Fibroblast of the aortic adventitia (primary cell): ENCODE data around the gene SKOR1. TPM values are rescaled to one million over a fixed set of nuclear protein-coding genes. Genes with fewer than 3 reads are reported as not detected.

Experiments
- DNase-seq: peaks from one replicate; pipeline ENCODE4 v3.0.0-alpha.2; 2010; ENCODE audit warnings: low read depth
- H3K4me3 ChIP-seq: 2 replicates; pipeline ENCODE4 v1.5.1; 2011; ENCODE audit warnings: low read depth, mild to moderate bottlenecking, control low read depth, low read length, moderate library complexity
- CTCF ChIP-seq: IDR thresholded peaks from 2 replicates; pipeline ENCODE4 v1.5.1; 2011; ENCODE audit warnings: mild to moderate bottlenecking, low read length, control low read depth, inconsistent platforms; ENCODE audit not compliant: insufficient read depth
- total RNA-seq: library from RNA; depleted of rRNA; stranded (reverse); fragments of >200 nt; gene quantifications from 2 replicates; pipeline ENCODE4 v1.2.3, GENCODE V29; 2012; ENCODE audit warnings: low replicate concordance

The SKOR1 gene
- total RNA-seq, 1 donor: 0.09 TPM

GRCh38 chr15:67813104-67813634, 12.1 kb upstream of the SKOR1 start:
- H3K4me3 ChIP-seq: no peak overlapping the region
- DNase-seq: no peak
- TF ChIP-seq CTCF: no peak

GRCh38 chr15:67815036-67815592, 10.2 kb upstream of the SKOR1 start:
- DNase-seq: no peak
- TF ChIP-seq CTCF: no peak
- H3K4me3 ChIP-seq: no peak overlapping the region

DNA sequence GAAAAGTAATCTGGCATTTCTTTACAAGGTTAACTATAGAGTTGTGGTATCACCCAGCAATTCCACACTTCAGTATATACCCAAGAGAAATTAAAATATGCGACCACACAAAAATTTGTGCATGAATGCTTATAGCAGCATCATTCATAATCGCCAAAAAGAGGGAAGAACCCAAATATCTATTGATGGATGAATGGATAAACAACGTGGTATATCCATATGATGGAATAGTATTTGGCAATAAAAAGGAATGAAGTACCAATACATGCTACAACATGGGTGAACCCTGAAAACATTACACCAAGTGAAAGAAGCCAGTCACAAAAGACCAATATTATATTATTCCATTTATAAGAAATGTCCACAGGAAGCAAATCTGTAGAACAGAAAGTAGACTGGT, 8.6 kb upstream of the SKOR1 start:
- H3K4me3 ChIP-seq: no peak overlapping the region
- DNase-seq: no peak
- TF ChIP-seq CTCF: no peak

DNA sequence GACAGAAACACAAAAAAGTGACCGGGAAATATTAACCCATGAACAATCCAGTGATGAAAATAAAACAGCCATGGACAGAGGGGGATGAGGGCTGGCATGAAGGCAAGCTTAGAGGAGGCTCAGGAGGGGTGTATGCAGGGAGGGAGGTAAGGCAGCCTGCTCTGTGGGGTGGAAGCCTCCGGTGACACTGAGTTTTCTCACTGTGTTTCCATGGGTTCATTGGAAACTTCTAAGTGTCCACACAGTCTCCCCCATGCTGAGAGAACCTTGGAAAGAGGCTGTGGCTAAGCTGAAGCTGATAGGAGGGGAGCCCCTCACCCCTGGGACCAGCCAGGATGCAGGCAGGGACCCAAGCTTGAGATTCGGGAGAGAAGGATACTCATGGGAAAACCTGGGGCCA, 6.8 kb upstream of the SKOR1 start:
- no peak overlapping the region for H3K4me3 ChIP-seq
- no peak for TF ChIP-seq CTCF
- DNase-seq: no peak

DNA sequence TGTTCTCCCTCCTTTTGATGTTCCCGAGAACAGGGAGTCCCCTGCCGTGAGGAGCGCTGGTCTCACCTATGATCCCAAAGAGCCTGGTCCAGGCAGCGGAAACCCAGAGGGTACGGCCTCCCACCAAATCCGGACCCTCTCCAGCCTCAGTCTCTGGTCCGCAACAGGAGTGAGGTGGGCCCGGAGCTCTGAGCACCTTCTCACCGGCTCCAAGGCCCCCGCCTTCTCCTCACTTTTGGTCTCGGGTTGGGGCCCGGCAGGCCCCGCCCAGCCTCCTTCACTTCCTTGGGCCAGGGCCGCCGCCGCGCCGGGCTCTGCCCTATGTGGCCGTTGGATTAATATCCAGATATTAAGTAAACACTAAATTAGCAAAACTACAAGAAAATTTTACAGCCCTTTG, 5.7 kb upstream of the SKOR1 start:
- no peak for DNase-seq
- H3K4me3 ChIP-seq: no peak overlapping the region
- TF ChIP-seq CTCF: no peak

DNA sequence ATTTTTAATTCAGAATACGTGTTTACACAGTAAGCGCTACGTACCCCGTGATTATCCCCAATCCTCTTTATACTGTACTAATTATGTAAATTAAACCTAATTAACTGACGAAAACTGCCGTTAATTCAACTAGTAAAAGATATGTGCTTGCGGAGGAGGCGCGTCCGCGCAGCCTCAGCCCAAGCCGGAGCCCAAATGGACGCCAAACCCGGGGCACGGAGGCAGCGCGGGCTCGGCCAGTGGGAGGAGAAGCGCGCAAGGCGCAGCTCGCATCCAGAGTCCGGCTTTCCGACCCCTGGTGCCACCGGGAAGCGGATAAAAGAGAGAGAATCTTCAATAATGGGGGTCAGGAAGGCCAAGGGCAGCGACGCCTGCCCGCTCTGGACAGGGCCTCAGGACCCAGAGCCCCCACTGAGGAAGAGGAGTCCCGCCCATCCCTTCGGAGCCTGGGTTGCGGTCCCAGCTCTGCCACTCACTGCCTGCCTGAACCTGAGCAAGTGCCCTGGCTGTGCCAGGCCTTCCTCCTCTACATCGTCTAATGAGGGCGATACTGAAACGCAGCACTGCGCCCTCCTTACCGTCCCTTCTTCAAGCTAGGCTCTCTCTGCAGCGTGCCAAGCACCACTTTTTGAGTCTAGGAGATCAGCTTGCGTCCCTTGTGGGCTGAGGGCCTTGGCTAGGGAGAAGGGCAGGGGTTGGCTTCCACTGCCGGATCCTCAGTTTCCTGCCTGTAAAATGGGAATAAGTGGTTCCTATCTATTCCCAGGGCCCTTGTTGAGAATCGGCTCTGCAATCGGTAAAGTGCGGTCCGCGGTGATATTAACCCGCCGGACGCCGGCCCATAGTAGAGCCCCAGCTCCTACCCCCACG, 5.0 kb upstream of the SKOR1 start:
- DNase-seq: no peak
- H3K4me3 ChIP-seq: no peak overlapping the region
- TF ChIP-seq CTCF: no peak
